ENCODE data around the gene ATP6V0E1. TPM values are rescaled to one million over a fixed set of nuclear protein-coding genes. Genes with fewer than 3 reads are reported as not detected.

ATP6V0E1 gene
- total and polyA plus RNA-seq, 2 of the 8 experiments (the other 6 are each of a cell fraction or from before 2014, with no cell fraction given), result 108 to 134 TPM

DNA sequence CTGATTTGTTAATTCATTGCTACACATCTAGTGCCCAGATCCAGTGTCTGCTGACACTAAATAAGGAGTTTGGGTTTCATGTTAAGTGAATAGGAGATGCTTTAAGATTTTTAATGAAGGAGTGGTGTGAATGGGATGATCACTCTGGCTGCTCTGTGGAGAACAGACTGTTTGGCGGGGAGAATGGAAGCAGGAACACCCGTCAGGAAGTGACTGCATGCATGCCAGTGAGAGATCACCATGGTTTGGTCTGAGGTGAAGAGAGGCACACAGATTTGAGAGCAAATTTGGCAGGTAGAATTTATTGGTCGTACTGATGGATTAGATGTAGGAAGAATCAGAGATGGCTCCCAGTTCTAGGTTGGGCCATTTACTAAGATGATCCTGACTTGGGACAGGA is 19.8 kb downstream of the ATP6V0E1 start:
- FAIRE-seq (no peak), DNase-seq (ENCODE audit: low read depth in 1 of 2, low spot score in 2 of 2) (no peak)
- Histone ChIP-seq H3K36me3 (ENCODE audit: control insufficient read depth in 2 of 4, insufficient read depth in 4 of 4, low read length in 3 of 4) (no peaks in the 10 kb centered on the region), H3K9ac (replicated peaks in 1 of 4; ENCODE audit: extremely low read depth in 1 of 4, low read depth in 3 of 4, low read length in 3 of 4) (no peak overlapping the region), H3K4me2 (ENCODE audit: insufficient read depth in 1 of 2, low read depth in 2 of 2, low read length in 2 of 2) (no peak overlapping the region), H3K23ac (ENCODE audit: insufficient read length) (no peak overlapping the region), H2BK20ac (ENCODE audit: low read length) (no peak overlapping the region), H3K27ac (ENCODE audit: low read depth, low read length) (no peak overlapping the region), H3K56ac (replicated peaks; ENCODE audit: insufficient read length, low read depth, low read length) (no peak overlapping the region), H3K14ac (ENCODE audit: insufficient read length) (no peak overlapping the region), H3K27me3 (replicated peaks in 1 of 4; ENCODE audit: control insufficient read depth in 3 of 4, extremely low read depth in 1 of 4, insufficient read depth in 3 of 4, low read length in 3 of 4) (no peaks in the 10 kb centered on the region), H3K4ac (replicated peaks; ENCODE audit: insufficient read length, low read depth, low read length) (no peak overlapping the region), H2AK5ac (ENCODE audit: low read depth, low read length) (no peak overlapping the region), H3K18ac (ENCODE audit: extremely low read depth, low read length) (no peak overlapping the region), H3K4me1 (replicated peaks in 1 of 4; ENCODE audit: control insufficient read depth in 3 of 4, insufficient read depth in 4 of 4, low read length in 3 of 4) (0 out of 7 replicates have a peak, but pooled peaks cover 0 to 2% (median 0%) of the 10 kb centered on the region in 4 experiments), H4K8ac (ENCODE audit: extremely low read depth, insufficient read depth, low read length) (no peak overlapping the region), H2BK12ac (ENCODE audit: low read depth, low read length) (no peak overlapping the region), H3K79me1 (ENCODE audit: low read depth, low read length) (peaks cover 9% of the 10 kb centered on the region), H3K23me2 (ENCODE audit: low read depth, low read length) (no peaks in the 10 kb centered on the region), H3K9me3 (ENCODE audit: insufficient read depth in 2 of 2, low read depth in 1 of 2, low read length in 1 of 2) (no peaks in the 10 kb centered on the region), H4K91ac (replicated peaks; ENCODE audit: insufficient read length, low read length) (no peak overlapping the region), H2BK120ac (replicated peaks; ENCODE audit: low read depth, low read length) (no peak overlapping the region), H2AFZ (ENCODE audit: low read length) (no peak overlapping the region), H3K79me2 (ENCODE audit: control insufficient read depth in 1 of 2, insufficient read depth in 2 of 2, low read length in 2 of 2) (peaks cover 6 to 75% of the 10 kb centered on the region in 2 experiments; a peak in 3 of 4 replicates), H3K4me3 (ENCODE audit: extremely low read depth in 1 of 4, insufficient read depth in 2 of 4, low read depth in 3 of 4, low read length in 4 of 4) (no peak overlapping the region), H4K5ac (ENCODE audit: insufficient read length, low read depth, low read length) (no peak overlapping the region), H2BK5ac (ENCODE audit: low read depth, low read length) (no peak overlapping the region), H2BK15ac (ENCODE audit: low read length) (no peak overlapping the region), H4K20me1 (replicated peaks in 1 of 2; ENCODE audit: control insufficient read depth in 1 of 2, insufficient read depth in 2 of 2, low read length in 2 of 2) (peaks cover 0 to 6% of the 10 kb centered on the region in 2 experiments)
- 91% methylated on average over 3 of the region's 3 CpGs; no CpG with 5 or more reads in 1 of the 2 experiments for WGBS, 2 experiments (ENCODE audit: extremely low coverage in 1 of 2, insufficient coverage in 1 of 2, insufficient read length in 1 of 2, insufficient replicate concordance in 2 of 2, low coverage in 1 of 2, low lambda C conversion rate in 2 of 2, missing lambda C conversion rate in 1 of 2)
- no peak for TF ChIP-seq MAFK (IDR thresholded peaks at IDR 0.05; ENCODE audit: low read depth, low read length)
- TF ChIP-seq CBX5 (IDR thresholded peaks at IDR 0.05; ENCODE audit: low read depth, low read length), result no peak
- TF ChIP-seq CTBP2 (IDR thresholded peaks at IDR 0.05; ENCODE audit: borderline replicate concordance, insufficient read depth, insufficient read length, low read length), result no peak
- no peak for TF ChIP-seq SAP30 (IDR thresholded peaks at IDR 0.05; ENCODE audit: insufficient read depth, insufficient replicate concordance, low read length)
- no peak for TF ChIP-seq TCF12 (IDR thresholded peaks at IDR 0.05; ENCODE audit: low read depth, low read length)
- no peak for TF ChIP-seq POU5F1 (IDR thresholded peaks at IDR 0.05; ENCODE audit: low read depth, low read length)
- TF ChIP-seq RNF2 (IDR thresholded peaks at IDR 0.05; ENCODE audit: borderline replicate concordance, low read depth, low read length, missing control alignments, poor library complexity, severe bottlenecking), result no peak
- no peak for TF ChIP-seq RBBP5 (IDR thresholded peaks at IDR 0.05; ENCODE audit: borderline replicate concordance, low read depth, low read length)
- TF ChIP-seq CBX8 (IDR thresholded peaks at IDR 0.05; ENCODE audit: borderline replicate concordance, low read depth, low read length), result no peak
- no peak for TF ChIP-seq ASH2L (IDR thresholded peaks at IDR 0.05; ENCODE audit: low read length)
- TF ChIP-seq JUN (IDR thresholded peaks at IDR 0.05; ENCODE audit: low read depth, low read length), result no peak
- no peak for TF ChIP-seq SIN3A (conservative IDR thresholded peaks at IDR 0.05 in 1 of 2, IDR thresholded peaks at IDR 0.05 in 1 of 2; ENCODE audit: low read depth in 1 of 2, low read length in 2 of 2)
- no peak for TF ChIP-seq HDAC2 (IDR thresholded peaks at IDR 0.05; ENCODE audit: borderline replicate concordance in 1 of 2, low read depth in 2 of 2, low read length in 2 of 2)
- CTCF ChIA-PET (ENCODE audit: partially characterized antibody), result no interaction called here
- POLR2A ChIA-PET (ENCODE audit: partially characterized antibody), result no interaction called here
